Inferior parietal cortex (tissue), 1 donor: ENCODE data around the gene MRPL47.
"Not testable (repeated sequence)": the region's sequence is repeated elsewhere in the genome, so short reads cannot be mapped to it uniquely, and the experiment has no call there.

ENCODE experiments used
- DNase-seq: peaks from one replicate; pipeline ENCODE4 v3.0.0-alpha.2; 2016; ENCODE audit errors: extremely low spot score

Gene MRPL47

DNA sequence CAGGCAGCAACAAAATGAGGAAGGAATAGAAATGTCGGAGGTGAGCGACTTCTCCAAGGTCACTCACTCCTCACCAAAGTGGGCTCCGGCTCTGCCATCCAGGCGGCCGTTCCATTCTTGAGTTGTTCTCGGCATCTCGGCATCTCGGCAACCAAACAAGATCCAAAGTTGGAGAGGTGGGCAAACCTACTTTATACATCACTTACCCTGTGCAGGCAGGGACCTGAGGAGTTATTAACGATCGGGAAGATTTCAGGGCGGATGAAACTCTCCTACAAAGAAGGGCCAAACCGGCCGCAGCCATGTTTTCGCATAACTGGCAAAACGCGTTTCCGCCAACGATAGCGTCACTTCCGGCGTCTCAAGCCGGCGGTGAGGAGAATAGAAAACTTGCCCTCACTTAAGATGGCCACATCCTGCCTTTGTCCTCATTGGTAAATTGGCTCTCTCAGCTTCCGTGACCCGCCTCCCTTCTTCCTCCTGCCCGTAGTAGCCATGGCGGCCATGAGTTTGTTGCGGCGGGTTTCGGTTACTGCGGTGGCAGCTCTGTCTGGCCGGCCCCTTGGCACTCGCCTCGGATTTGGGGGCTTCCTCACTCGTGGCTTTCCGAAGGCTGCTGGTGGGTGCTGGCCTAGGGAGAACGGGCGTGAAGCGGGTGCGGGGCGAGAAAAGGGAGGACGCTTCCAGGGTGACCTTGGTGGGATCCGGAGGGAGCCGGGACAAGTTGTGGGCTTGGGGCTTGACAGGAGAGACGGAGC is at the start of gene MRPL47, which contains the start of gene NDUFB5:
TSS of gene MRPL47 (minus strand) at position 318 of the 758 bp plus-strand sequence. CDS start at position 304, 14 bp downstream.
TSS of gene NDUFB5 (plus strand) at position 474 of the 758 bp plus-strand sequence. CDS start at position 496, 22 bp downstream.
- peak; percentile 100 for DNase-seq

DNA sequence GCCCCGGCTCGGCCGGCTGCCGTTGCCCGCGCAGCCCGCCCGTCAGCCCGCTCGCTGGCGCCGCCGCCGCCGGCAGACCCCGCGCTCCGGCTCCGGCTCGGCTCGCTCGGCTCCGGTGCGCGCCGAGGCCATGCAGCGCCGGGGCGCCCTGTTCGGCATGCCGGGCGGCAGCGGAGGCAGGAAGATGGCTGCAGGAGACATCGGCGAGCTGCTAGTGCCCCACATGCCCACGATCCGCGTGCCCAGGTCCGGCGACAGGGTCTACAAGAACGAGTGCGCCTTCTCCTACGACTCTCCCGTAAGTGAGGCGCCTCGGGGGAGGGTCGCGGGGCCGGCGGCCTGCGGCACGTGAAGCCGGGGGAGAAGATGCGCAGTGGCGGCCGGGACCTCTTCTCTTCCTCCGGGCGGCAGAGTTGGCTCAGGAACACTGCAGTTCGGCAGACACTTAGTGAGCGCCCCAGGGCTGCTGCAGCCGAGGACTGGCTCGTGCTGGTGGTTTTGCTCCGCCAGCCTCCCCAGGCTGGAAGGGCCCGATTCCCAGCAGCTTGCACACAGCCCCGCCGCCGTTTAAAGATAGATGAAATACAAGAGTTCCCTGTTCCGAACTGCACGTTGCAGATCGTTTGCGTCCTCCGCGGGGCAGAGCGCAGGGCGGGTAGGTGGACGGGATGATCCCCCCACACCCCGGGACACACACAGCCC is 48.8 kb upstream of the MRPL47 start:
- DNase-seq, result peak; percentile 62

DNA sequence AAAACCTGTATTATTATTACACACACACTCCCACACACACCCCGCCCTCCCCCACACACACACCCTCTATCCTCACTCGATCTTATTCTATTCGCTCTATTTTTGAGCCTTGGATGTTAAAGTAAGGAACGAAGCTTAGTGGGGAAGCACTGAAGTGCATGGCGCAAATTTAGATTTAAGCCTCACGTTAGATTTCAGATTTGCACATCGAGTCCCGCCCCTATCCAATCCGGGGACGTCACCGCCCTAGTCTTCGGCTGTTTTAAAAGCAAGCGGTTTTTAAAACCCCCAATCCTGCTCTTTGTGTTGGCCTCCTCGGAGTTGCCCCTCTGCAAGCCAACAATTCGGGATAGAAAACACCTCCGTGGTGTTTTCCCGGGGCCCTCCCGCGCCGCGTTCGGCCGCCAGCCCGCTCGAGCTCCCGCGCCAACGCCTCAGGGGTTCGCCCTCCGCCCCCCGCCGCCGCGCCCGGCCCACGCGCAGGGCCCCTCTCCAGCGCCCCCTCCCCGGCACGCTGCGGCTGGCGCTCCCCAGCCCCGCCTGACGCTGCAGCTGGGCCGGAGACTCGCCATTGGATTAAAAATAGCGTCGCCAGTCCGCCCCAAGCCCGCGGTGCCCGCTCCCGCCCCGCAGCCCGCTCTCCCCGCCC is 48.1 kb upstream of the MRPL47 start, which contains the start of gene USP13:
TSS of gene USP13 (plus strand) at position 594 of the 649 bp plus-strand sequence. CDS start 186 bp downstream, outside the sequence.
- DNase-seq, result peak; percentile 72

DNA sequence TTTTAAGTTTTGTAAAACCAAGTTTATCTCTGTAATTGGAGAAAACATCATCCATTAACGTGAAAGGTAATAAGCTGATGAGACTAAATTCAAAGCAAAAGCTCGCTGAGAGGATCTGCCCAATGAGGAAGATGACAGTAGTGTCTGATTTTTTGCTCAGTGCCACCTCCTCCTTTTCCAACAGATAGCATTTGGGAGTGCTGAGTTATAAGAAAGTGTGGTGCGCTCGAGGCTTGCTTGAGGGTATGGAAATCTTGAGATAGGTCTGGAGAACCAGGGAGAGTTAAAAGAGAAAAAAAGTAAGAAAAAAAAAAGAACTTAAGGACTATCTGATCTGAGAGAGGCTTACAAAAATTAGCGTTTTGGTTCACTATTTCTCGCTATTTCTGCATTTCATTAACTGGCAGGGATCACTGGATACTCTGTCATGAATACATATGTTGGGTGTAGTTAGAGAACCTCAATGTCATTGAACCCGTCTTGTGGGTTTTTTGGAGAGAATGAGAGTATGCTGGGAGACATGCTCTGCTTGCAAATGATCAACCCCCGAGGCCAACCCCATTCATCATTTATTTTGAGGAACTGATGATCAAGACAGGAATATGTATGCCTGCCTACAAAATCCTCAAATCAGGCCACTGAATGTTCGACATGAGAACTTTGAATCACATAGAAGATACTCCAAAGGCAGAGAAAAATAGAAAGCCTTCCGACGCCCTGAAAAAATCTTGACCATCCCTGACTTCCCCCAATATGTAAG is 47.4 kb upstream of the MRPL47 start:
- peak; percentile 29 for DNase-seq

DNA sequence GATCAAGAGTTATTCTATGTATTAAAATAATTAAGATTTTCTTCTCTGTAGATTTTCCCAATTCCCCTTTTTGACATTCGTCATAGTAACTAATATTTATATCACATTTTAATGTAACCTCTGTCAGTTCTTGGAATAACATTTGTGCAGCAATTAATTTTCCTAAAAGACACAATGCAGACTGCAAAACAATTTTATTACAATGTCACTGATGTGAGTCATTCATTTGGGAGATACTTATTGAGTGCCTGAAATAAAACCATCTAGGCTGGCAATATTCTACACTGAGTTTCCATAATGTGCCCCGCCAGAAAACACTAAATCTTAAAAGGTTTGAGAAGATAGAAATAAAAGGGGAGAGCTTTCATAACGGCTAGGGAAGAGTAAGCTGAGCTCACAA is 41.7 kb upstream of the MRPL47 start:
- DNase-seq, result no peak

DNA sequence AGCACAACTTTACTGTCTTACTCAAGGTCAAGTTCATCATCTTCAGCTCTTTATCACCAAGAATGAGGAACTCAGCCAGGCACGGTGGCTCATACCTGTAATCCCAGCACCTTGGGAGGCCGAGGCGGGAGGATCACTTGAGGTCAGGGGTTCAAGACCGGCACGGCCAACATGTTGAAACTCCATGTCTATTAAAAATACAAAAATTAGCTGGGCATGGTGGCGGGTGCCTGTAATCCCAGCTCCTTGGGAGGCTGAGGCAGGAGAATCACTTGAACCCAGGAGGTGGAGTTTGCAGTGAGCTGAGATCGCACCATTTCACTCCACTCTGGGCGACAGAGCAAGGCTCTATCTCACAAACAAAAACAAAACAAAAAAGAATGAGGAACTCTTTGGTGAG is 39.4 kb upstream of the MRPL47 start:
- DNase-seq, result not testable (repeated sequence)

DNA sequence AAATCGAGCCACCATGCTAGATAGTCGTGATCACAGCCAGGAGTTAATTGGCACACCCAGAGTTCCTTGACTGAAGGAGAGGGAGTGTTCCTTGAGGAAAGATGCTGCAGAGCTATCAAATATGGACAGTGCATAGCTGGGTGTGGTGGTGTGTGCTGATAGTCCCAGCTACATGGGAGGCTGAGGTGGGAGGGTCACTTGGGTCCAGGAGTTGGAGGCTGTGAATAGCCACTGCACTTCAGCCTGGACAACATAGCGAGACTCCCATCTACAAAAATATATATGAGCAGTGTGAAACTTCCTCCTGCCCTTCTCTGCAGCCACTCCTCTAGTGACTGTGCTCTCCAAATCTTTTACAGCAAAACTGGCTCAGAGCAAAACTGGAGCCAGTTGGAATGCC is 38.4 kb upstream of the MRPL47 start:
- no peak for DNase-seq

DNA sequence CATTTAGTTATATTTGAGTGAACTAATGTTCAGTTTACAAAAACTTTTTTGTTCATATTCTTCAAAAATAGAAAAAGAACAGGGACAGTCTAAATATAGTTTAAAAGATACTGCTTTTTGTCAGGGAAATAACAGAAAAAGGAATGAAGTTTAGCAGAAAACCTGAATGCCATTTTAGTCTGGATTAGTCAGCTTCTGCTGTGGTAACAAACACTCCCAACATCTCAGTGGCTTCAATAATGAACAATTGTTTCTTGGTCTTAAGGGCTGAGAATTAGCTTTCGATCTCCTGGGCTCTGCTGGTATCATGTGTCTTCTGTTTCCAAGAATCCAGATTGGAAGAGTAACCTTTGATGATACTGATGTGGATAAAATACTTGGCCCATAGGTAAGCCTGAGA is 36.0 kb upstream of the MRPL47 start:
- no peak for DNase-seq

DNA sequence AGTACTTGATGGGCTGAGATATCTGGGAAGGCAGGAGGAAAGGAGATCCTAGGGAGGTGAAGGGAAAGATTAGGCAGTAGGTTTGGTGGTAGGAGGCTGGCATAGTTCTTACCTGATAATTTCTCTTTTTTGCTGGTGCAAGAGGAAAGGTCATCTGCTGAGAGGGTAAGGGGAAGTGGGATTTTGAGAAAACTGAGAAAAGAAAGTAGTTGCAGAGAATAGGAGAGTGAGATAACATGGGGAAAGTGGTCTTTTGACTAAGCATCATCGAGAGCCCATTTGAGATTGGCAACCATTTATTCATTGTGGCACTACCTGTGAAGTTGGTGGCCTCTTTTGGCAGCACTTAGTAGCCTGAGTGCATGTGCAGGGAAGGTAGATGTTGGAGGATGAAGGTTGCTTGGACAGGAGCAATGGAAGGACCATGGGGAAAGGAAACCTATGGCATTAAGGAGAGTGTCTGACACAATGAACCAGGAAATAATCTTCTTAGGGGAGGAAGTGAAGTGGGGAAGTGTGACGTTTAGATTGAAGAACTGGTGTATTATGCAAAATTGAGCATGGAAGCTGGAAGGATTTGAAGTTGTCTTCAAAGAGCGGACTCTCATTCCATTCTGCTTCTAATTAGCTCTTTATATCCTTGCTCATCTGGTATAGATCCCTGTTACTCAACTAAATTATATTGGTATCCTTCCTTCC is 26.5 kb upstream of the MRPL47 start:
- DNase-seq, result no peak

DNA sequence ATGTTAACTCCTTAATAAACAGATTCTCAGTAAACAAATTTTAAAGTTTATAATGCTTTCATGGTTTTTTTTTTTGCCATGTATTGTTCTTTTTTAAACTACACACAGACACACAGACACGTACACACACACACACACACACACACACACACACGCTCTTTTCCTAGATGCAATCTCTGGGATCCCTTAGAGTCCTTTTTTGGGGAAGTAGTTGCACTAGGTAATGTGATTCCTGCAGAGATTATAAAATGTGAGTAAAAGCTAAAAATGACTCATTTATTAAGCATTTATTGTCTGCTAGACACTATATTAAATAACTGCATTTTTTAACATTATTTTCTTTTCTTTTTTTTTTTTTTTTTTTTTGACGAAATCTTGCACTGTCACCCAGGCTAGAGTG is 20.0 kb upstream of the MRPL47 start:
- DNase-seq, result no peak

DNA sequence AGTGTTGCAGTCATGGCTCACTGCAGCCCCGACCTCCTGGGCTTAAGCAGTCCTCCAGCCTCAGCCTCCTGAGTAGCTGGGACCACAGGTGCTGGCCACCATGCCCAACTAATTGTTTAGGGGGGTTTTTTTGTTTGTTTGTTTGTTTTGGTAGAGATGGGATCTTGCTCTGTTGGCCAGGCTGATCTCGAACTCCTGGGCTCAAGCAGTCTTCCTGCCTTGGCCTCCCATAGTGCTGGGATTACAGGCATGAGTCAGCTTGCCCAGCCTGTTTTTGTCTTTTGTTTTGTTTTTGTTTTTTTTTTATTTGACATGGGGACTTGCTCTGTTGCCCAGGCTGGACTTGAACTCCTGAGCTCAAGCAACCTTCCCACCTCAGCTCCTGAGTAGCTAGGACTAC is 17.6 kb upstream of the MRPL47 start:
- no peak for DNase-seq

DNA sequence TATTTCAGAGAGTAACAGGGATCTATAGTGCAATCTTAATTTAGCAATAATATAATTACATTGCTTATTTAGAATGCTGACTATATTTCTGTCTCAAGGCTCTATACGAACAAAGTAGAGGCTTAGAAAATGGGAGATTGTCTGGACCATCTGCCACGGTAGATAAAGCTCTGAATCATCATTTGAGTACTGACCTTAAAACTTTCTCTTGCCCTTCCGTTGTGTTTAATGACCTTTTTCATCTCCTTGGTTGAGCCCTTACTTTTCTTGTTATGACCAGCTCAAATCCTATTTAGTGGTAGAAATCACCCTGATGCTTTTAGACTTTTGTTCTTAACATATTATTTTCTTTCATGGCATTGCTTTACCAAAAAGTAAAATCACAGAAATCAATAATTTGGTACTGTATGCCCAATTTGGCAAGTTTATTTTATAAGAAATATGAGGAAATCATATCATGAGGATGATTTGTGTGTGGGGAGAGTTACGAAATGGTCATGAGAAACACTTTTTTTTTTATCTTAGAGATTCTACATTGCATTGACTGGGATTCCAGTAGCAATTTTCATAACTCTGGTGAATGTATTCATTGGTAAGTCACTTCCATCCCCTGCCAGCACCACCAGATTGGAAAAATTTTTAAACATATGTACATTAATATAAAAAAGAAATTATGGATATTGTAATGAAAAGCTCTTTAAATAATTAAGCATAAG is 11.2 kb upstream of the MRPL47 start:
- no peak for DNase-seq

DNA sequence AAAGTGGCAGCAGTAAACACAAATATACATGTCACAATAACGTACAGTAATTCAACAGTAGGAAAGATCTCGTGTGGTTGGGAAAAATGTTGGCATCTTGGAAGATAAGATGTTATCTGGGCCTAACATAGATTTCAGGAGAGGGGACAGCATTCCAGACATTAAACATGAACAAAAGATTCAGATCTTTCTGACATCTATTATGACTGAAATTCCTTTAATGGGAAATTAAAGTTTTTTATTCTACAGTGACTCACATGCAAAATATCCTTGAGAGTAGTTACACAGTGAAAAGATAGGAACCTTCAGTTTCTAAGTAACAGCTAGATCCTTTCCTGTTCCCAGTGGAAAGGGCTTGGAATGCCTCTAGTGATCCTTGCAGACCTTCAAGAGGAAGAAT is 9.4 kb upstream of the MRPL47 start:
- DNase-seq, result no peak

DNA sequence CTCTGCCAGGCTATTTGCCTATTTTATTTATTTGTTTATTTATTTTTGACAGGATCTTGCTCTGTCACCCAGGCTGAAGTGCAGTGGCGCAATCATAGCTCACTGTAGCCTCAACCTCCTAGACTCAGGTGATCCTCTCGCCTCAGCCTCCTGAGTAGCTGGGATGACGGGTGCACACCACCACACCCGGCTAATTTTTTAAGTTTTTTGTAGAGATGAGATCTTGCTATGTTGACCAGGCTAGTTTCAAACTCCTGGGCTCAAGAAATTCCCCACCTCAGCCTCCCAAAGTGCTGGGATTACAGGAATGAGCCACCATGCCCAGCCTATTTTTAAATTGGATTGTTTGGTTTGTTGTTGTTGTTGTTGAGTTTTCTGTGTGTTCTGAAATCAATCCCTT is 5.6 kb upstream of the MRPL47 start:
- no peak for DNase-seq

DNA sequence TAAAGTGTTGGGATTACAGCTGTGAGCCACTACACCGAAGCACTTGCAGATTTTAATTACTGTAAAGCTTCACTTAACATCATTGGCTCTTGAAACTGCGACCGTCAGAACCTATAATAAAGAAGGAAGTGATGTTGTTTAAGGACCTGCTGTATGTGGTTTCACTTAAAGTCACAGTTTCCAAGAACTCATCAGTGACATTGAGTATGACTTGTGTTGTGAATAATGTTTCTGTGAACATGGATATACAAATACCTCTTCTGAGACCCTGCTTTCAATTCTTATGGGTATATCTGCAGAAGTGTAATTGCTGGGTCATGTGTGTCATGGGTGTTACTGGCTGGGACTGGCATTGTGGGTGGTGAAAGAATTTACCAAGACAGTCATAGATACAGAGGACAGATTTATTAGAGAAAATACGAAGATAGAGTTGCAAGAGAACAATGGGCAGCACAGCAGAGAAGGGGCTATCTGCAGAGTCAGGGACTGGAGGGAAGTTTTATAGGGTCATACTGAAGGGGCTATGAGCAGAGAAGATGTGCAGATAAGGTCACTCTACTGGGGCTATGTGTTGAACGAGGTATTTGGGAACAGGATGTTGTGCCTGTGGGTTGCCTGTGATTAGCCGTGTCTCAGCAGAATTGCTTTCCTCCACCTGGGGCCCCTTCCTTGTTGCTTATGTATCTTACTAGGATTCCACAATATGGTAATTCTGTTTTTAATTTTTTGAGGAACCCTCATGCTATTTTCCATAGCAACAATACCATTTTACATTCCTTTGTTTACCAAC is 4.7 kb upstream of the MRPL47 start:
- no peak for DNase-seq

DNA sequence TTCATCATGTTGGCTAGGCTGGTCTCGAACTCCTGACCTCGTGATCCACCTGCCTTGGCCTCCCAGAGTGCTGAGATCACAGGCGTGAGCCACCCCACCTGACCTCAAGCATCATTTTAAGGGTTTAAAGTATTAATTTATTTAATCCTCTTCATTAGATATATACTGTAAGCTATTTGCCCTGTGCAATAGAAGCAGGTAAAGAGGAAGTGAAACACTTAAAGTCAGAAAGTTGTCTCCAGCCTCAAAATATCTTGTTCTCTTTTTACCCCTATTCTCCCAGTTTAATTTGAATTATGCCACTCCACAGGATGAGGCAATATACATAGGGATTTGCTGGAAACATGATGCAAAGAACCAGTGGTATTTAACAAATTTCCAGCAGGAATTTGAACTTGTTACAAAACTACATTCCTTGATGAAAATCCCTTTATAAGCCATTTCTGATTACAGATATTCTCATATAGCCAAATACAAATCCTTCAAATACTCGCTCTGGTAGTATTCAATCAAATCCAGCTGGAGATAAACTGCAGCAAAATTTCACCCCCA is 2.2 kb upstream of the MRPL47 start:
- DNase-seq, result no peak

DNA sequence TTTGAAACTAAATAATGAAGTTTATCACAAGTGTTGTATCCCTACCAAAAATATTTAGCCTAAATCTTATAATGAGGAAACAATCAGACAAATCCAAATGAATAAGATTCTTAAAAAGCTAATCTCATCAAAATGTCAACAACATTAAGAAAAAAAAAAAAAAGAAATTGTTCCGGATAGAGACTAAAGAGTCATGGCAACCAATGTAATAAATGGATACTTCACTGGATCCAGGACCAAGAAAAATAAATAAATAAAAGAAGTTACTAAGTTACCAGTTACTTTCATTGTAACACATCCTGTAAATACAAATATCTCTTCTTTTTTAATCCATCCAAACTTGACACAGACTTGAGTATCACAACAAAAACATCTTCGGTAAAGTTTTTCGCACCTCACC is 607 bp downstream of the MRPL47 start:
- DNase-seq, result peak; percentile 8

DNA sequence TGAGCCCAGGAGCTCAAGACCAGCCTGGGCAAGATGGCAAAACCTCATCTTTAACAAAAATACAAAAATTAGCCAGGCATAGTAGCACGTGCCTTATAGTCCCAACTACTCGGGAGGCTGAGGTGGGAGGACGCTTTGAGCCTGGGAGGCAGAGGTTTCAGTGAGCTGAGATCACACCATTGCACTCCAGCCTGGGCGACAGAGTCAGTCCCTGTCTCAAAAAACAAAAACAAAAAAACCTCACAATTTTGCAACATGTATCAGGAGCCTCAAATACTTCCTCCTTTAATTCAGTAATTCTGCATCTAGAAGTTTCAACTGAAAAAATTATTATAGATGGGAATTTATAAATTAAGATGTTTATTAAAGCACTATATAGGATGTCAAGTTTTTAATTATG is 1.1 kb downstream of the MRPL47 start:
- DNase-seq, result no peak

DNA sequence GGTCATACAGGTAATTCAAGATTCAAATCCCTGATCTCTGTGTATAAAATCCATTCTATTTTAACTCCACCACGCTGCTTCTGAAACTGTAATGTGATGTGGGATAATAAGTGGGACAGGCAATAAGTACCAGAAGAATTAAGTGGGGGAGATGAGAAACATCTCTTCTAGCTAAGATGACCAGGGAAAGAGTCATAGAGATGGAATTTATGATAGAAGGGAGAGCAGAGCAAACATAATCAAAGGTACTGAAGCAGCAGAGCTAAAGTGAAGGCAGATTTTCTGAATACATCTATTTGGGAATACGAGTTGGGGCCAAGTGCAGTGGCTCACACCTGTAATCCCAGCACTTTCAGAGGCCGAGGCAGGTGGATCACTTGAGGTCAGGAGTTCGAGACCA is 4.9 kb downstream of the MRPL47 start:
- no peak for DNase-seq
